Activated CD4-positive, alpha-beta T cell treated with anti-CD3 and anti-CD28 coated beads for 36 hours (primary cell): ENCODE results near the gene ZNF770. TPM values are rescaled to one million over a fixed set of nuclear protein-coding genes. Genes with fewer than 3 reads are reported as not detected.

ENCODE experiments used
- ATAC-seq: fragments of 200-7000 bp; cut with Tn5 transposase; one replicate; pipeline ENCODE4 v1.10.0; 2021; ENCODE audit warnings: mild to moderate bottlenecking, moderate library complexity
- CTCF ChIA-PET: fragments of 350-600 bp; sonication (Branson Sonifier 250); formaldehyde crosslinking; loops from one replicate; lab custom pipeline; 2021; ENCODE audit warnings: antibody characterized with exemption; lab: Charles Lee
- POLR2A ChIA-PET: fragments of 350-600 bp; sonication (Branson Sonifier 250); formaldehyde crosslinking; loops from one replicate; lab custom pipeline; 2021; ENCODE audit warnings: antibody characterized with exemption, inconsistent platforms; lab: Charles Lee
- DNase-seq: peaks from one replicate; pipeline ENCODE4 v3.0.0-alpha.2; 2020
- H3K27ac Mint-ChIP-seq: one replicate; pipeline ENCODE4 v1.8.0; 2021; ENCODE audit warnings: mixed read lengths
- H3K27me3 Mint-ChIP-seq: one replicate; pipeline ENCODE4 v1.8.0; 2021; ENCODE audit warnings: mixed read lengths
- H3K36me3 Mint-ChIP-seq: one replicate; pipeline ENCODE4 v1.8.0; 2021; ENCODE audit warnings: low read depth, mixed read lengths
- H3K4me1 Mint-ChIP-seq: one replicate; pipeline ENCODE4 v1.8.0; 2021; ENCODE audit warnings: mixed read lengths
- H3K4me3 Mint-ChIP-seq: one replicate; pipeline ENCODE4 v1.8.0; 2021; ENCODE audit warnings: mild to moderate bottlenecking, moderate library complexity, mixed read lengths
- H3K9me3 Mint-ChIP-seq: one replicate; pipeline ENCODE4 v1.8.0; 2021; ENCODE audit warnings: low read depth, mixed read lengths
- intact Hi-C, 2 experiments: fragments of 100-400 bp; cut with DNase I in 1 of 2; cut with micrococcal nuclease in 1 of 2; formaldehyde crosslinking; loops; one replicate each; pipeline versions ENCODE4 v1.14.2 to v1.15.1; 2022 to 2024; cut with DNase I, micrococcal nuclease
- total RNA-seq, 2 experiments: library from RNA; stranded (reverse); gene quantifications; one replicate each; pipeline ENCODE4 v1.2.3, GENCODE V29; 2021

The ZNF770 gene
- total RNA-seq: 10 to 100 TPM; 64.1 to 65.1 TPM

GRCh38 chr15:34988027-34988902 is at the start of gene ZNF770:
ZNF770 (minus strand) TSS chr15:34988287; CDS start chr15:34983434, 4,853 bp downstream.
- H3K9me3 Mint-ChIP-seq: no peaks in the 10 kb centered on the region
- intact Hi-C loops: loop anchor here (1.0 to 10.0 kb wide), 9 partner anchors 19 to 1589 kb away; partner anchors contain the start of genes AQR (in 2 of the 2), AVEN (in 2 of the 2), DPH6 (in 2 of the 2) and CDIN1 (in 1 of the 2)
- POLR2A ChIA-PET: interaction anchor here (0.7 to 2.9 kb wide), 4 partner anchors 14 to 87 kb away, joined by 3 to 45 read pairs (median 5); partner anchors contain the start of gene AQR
- peaks cover 36% of the 10 kb centered on the region for H3K36me3 Mint-ChIP-seq
- peaks cover 35% of the 10 kb centered on the region for H3K4me1 Mint-ChIP-seq
- CTCF ChIA-PET: interaction anchor here (0.8 to 5.8 kb wide), 3 partner anchors 14 to 367 kb away, joined by 3 to 68 read pairs (median 4); partner anchors contain the start of gene AQR
- no peaks in the 10 kb centered on the region for H3K27me3 Mint-ChIP-seq
- ATAC-seq (peak; percentile 87), DNase-seq (peak; percentile 88)
- peak within 1 kb of the TSS; percentile 97 for H3K4me3 Mint-ChIP-seq
- peak within 1 kb of the TSS; percentile 98 for H3K27ac Mint-ChIP-seq

DNA sequence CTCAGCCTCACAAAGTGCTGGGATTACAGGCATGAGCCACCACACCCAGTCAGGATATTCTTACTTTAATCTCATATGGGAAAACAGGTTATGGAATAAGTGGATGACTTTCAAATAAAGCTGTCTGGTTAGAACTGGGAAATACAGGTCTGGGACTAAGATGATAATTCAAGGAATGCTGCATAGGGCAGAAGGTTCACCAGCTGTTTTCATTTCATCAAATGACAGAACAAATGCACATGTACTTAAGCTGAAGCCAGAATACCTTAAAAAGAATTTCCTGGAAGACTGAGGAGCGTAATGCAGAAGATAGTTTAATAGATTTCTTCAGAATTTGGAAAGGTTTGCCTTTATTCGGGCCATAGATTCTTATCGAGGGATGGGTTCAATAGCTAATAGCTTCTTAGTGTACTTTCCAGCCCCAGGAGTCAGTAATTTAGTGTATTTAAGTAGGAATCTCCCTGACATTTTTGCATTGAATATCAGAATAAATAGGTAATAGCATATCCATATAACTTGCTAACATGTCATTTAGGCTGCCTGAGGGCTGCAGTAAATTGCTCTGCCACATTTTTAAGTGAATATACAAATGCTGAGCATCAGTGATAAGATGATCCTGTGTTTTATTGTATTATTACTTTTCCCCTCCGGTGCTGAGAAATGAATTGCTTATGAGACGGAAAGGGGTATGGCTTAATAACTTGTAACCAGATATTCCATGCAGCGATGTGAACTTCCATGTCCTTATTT is 40.3 kb upstream of the ZNF770 start:
- H3K4me3 Mint-ChIP-seq: no peak overlapping the region
- ChIA-PET CTCF (interaction anchor here (1.0 kb wide), 1 partner anchor 12 kb away, joined by 3 read pairs; no protein-coding TSS in a partner anchor), POLR2A (no interaction called here)
- ATAC-seq (no peak), DNase-seq (no peak)
- intact Hi-C loops: no loop called here
- H3K4me1 Mint-ChIP-seq: no peaks in the 10 kb centered on the region
- no peak overlapping the region for H3K27ac Mint-ChIP-seq
- no peaks in the 10 kb centered on the region for H3K36me3 Mint-ChIP-seq
- peaks cover 5% of the 10 kb centered on the region for H3K27me3 Mint-ChIP-seq
- H3K9me3 Mint-ChIP-seq: no peaks in the 10 kb centered on the region

DNA sequence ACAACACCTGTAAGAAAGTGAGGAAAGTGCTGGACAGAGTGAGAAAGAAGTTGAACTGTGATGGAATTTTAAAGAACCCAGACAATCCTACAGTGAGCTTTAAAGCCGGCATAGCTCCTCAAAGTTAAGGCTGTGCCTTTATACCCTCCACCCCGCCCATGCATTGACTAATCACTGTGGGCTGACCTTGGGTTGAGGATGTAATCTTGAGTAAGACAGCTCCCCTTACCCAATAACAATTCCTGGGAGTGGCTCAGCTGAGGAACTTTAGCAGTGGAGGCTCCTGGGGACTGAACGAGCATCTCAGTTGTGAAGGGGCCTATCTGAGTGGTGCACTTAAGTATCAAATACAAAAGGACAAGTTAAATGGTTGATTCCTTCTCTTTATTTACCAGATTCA is 35.7 kb upstream of the ZNF770 start:
- Mint-ChIP-seq H3K9me3 (no peaks in the 10 kb centered on the region), H3K4me3 (no peak overlapping the region), H3K4me1 (peaks cover 3% of the 10 kb centered on the region), H3K36me3 (no peaks in the 10 kb centered on the region), H3K27ac (no peak overlapping the region), H3K27me3 (peaks cover 5% of the 10 kb centered on the region)
- intact Hi-C loops: no loop called here
- no peak for ATAC-seq
- ChIA-PET CTCF (no interaction called here), POLR2A (no interaction called here)
- DNase-seq: no peak

DNA sequence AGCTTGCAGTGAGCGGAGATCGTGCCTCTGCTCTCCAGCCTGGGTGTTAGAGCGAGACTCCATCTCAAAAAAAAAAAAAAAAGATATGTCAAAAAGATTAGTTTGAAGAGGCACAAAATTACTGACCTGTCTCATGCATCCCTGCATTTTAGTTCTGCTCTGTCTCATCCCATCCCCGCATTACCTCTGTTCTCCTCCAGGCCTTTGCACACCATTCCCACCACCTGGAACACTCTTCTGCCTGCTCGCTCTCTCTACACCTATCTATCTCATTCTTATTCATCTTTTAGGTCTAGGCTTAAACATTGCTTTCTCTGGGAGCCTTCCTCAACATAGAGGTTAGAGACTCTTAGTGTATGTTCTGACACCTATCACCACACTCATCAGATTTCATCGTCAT is 32.9 kb upstream of the ZNF770 start:
- Mint-ChIP-seq H3K4me3 (no peak overlapping the region), H3K27me3 (peaks cover 5% of the 10 kb centered on the region), H3K4me1 (peaks cover 3% of the 10 kb centered on the region), H3K36me3 (no peaks in the 10 kb centered on the region), H3K9me3 (no peaks in the 10 kb centered on the region), H3K27ac (no peak overlapping the region)
- intact Hi-C loops: no loop called here
- DNase-seq (no peak), ATAC-seq (no peak)
- POLR2A ChIA-PET: no interaction called here
- CTCF ChIA-PET: no interaction called here

DNA sequence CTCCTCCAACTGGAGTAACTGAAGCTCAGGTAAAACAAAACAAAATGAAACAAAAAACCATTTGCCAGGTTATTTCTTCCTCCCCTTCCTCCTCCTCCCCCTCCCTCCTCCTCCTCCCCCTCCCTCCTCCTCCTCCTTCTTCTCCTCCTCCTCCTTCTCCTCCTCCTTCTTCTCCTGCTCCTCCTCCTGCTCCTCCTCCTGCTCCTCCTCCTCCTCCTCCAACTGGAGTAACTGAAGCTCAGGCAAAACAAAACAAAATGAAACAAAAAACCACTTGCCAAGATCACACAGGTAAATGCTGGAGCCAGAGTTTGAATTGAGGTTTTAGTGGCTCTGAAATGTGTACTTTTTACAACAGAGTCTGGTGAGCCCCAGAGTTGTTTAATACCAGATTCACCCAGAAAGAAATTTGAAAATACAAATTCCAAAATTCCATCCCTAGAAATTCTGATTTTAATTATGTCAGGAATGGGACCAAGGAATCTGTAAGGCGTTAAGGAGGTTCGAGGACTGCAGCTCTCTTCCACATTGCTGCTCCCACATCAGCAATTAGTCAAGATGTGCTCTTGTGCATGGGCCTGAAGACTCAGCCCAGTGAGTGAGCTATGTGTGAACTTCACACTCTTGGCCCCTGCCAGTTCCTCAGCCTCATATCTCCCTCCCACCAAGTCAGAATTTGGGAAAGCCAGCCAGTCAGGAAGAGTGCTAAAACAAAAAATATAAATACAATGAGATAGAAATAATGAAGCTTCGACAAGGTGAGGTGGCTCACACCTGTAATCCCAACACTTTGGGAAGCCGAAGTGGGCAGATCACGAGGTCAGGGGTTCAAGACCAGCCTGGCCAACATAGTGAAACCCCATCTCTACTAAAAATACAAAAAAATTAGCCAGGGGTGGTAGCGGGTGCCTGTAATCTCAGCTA is 31.6 kb upstream of the ZNF770 start:
- H3K36me3 Mint-ChIP-seq: no peaks in the 10 kb centered on the region
- H3K27me3 Mint-ChIP-seq: peaks cover 5% of the 10 kb centered on the region
- DNase-seq (no peak), ATAC-seq (no peak)
- H3K4me1 Mint-ChIP-seq: peaks cover 3% of the 10 kb centered on the region
- H3K27ac Mint-ChIP-seq: no peak overlapping the region
- H3K9me3 Mint-ChIP-seq: no peaks in the 10 kb centered on the region
- no peak overlapping the region for H3K4me3 Mint-ChIP-seq
- ChIA-PET CTCF (no interaction called here), POLR2A (no interaction called here)
- intact Hi-C loops: no loop called here

GRCh38 chr15:35014241-35014640 is 26.2 kb upstream of the ZNF770 start:
- ChIA-PET CTCF (interaction anchor here (1.0 kb wide), 1 partner anchor 44 kb away, joined by 4 read pairs; the partner anchor contains the start of gene AQR), POLR2A (interaction anchor here (0.6 kb wide), 1 partner anchor 32 kb away, joined by 3 read pairs; no protein-coding TSS in a partner anchor)
- no peaks in the 10 kb centered on the region for H3K4me1 Mint-ChIP-seq
- peaks cover 2% of the 10 kb centered on the region for H3K27me3 Mint-ChIP-seq
- intact Hi-C loops: no loop called here
- no peaks in the 10 kb centered on the region for H3K36me3 Mint-ChIP-seq
- no peak for DNase-seq
- H3K9me3 Mint-ChIP-seq: no peaks in the 10 kb centered on the region
- no peak overlapping the region for H3K27ac Mint-ChIP-seq
- no peak overlapping the region for H3K4me3 Mint-ChIP-seq
- ATAC-seq: no peak

- Mint-ChIP-seq H3K4me1 (no peaks in the 10 kb centered on the region), H3K27ac (no peak overlapping the region), H3K4me3 (no peak overlapping the region), H3K36me3 (no peaks in the 10 kb centered on the region), H3K9me3 (no peaks in the 10 kb centered on the region), H3K27me3 (peaks cover 2% of the 10 kb centered on the region)
- DNase-seq: no peak
- ChIA-PET CTCF (interaction anchor here (1.0 kb wide), 1 partner anchor 44 kb away, joined by 4 read pairs; the partner anchor contains the start of gene AQR), POLR2A (no interaction called here)
- intact Hi-C loops: no loop called here
- ATAC-seq: no peak
These were observed 25.3 kb upstream of the ZNF770 start for GRCh38 chr15:35013370-35013769.

GRCh38 chr15:35007397-35007796 is 19.3 kb upstream of the ZNF770 start:
- ATAC-seq (no peak), DNase-seq (no peak)
- Mint-ChIP-seq H3K27me3 (no peaks in the 10 kb centered on the region), H3K36me3 (no peaks in the 10 kb centered on the region), H3K27ac (no peak overlapping the region), H3K9me3 (no peaks in the 10 kb centered on the region), H3K4me3 (no peak overlapping the region), H3K4me1 (no peaks in the 10 kb centered on the region)
- CTCF ChIA-PET: interaction anchor here (0.8 kb wide), 1 partner anchor 395 kb away, joined by 3 read pairs; no protein-coding TSS in a partner anchor
- intact Hi-C loops: no loop called here
- POLR2A ChIA-PET: no interaction called here

DNA sequence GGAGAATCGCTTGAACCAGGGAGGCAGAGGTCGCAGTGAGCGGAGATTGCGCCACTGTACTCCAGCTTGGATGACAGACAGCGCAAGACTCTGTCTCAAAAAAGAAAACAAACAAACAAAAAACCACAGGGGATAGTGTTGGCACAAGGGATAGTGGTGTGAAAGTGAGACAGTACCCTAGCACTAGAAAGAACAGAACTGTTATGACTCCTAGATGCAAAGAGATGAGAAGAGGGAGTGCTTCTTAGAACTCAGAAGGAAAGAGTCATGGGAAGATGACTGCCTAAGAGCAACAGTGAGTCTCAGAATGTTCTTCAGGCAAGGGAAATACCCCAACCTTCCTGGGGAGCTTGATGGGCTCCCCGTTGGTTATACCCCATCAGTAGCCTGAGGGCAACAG is 17.8 kb upstream of the ZNF770 start:
- ChIA-PET CTCF (no interaction called here), POLR2A (no interaction called here)

DNA sequence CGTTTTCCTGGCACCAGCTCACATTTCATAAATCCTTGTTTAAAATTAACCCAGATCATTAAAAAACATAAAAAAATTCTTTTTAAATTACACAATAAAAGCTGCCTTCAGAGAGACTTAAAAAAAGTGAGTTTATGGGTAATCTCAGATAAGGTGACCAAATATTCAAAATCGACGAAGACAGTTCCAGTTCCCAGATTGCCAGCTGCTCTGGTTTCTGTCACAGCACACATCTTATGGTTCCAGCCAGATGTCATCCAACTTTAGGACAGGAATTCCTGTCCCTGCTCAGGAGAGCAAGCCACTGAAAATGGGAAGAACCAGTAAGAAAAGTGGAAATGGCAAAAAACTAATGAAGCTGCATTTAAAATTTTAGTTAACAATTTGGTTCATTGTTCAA is 15.8 kb upstream of the ZNF770 start:
- Mint-ChIP-seq H3K27me3 (no peaks in the 10 kb centered on the region), H3K27ac (no peak overlapping the region), H3K4me1 (no peaks in the 10 kb centered on the region), H3K4me3 (no peak overlapping the region), H3K9me3 (no peaks in the 10 kb centered on the region), H3K36me3 (no peaks in the 10 kb centered on the region)
- CTCF ChIA-PET: no interaction called here
- no peak for DNase-seq
- no peak for ATAC-seq
- POLR2A ChIA-PET: no interaction called here
- intact Hi-C loops: no loop called here

More for the DNA sequence above, 17.8 kb upstream of the ZNF770 start:
- no peak overlapping the region for H3K4me3 Mint-ChIP-seq
- H3K27ac Mint-ChIP-seq: no peak overlapping the region
- DNase-seq: no peak
- no peaks in the 10 kb centered on the region for H3K4me1 Mint-ChIP-seq
- no peaks in the 10 kb centered on the region for H3K36me3 Mint-ChIP-seq
- H3K9me3 Mint-ChIP-seq: no peaks in the 10 kb centered on the region
- intact Hi-C loops: no loop called here
- H3K27me3 Mint-ChIP-seq: no peaks in the 10 kb centered on the region
- no peak for ATAC-seq
